ENCODE data around the gene TOP3A. TPM values are rescaled to one million over a fixed set of nuclear protein-coding genes. Genes with fewer than 3 reads are reported as not detected.

The TOP3A gene
- total RNA-seq, 2 donors from 2014 or later: 27.2 to 45.4 TPM

GRCh38 chr17:18323007-18323406 lies 8.2 kb upstream of the TOP3A start:
- H3K4me3 ChIP-seq: no peak overlapping the region
- intact Hi-C loops (cut with DNase I): no loop called here
- peaks cover 4% of the 10 kb centered on the region for H3K36me3 ChIP-seq

GRCh38 chr17:18322522-18322921 lies 7.7 kb upstream of the TOP3A start:
- Histone ChIP-seq H3K27ac (no peak overlapping the region), H3K27me3 (no peaks in the 10 kb centered on the region), H3K9me3 (no peaks in the 10 kb centered on the region), H3K4me1 (peaks cover 22% of the 10 kb centered on the region), H3K9ac (ENCODE audit: low read depth in 2 of 2, low read length in 2 of 2) (no peak overlapping the region), H3K36me3 (peaks cover 8% of the 10 kb centered on the region), H3K4me3 (no peak overlapping the region)
- no peak for DNase-seq
- intact Hi-C loops (cut with DNase I): no loop called here
- TF ChIP-seq CTCF (IDR thresholded peaks at IDR 0.05): no peak

More at GRCh38 chr17:18323007-18323406, 8.2 kb upstream of the TOP3A start:
- H3K27ac ChIP-seq: no peak overlapping the region
- H3K9ac ChIP-seq (ENCODE audit: low read depth in 2 of 2, low read length in 2 of 2): no peak overlapping the region
- H3K4me1 ChIP-seq: peaks cover 17% of the 10 kb centered on the region
- DNase-seq: no peak
- no peaks in the 10 kb centered on the region for H3K27me3 ChIP-seq
- no peak for TF ChIP-seq CTCF (IDR thresholded peaks at IDR 0.05)
- no peaks in the 10 kb centered on the region for H3K9me3 ChIP-seq

GRCh38 chr17:18321309-18321708 lies 6.5 kb upstream of the TOP3A start:
- H3K36me3 ChIP-seq: peaks cover 8% of the 10 kb centered on the region
- H3K27me3 ChIP-seq: no peaks in the 10 kb centered on the region
- no peak overlapping the region for H3K9ac ChIP-seq (ENCODE audit: low read depth in 2 of 2, low read length in 2 of 2)
- H3K4me1 ChIP-seq: peaks cover 30% of the 10 kb centered on the region
- H3K27ac ChIP-seq: no peak overlapping the region
- intact Hi-C loops (cut with DNase I): no loop called here
- no peak for DNase-seq
- H3K4me3 ChIP-seq: no peak overlapping the region
- no peaks in the 10 kb centered on the region for H3K9me3 ChIP-seq
- no peak for TF ChIP-seq CTCF (IDR thresholded peaks at IDR 0.05)

- no peak for TF ChIP-seq CTCF (IDR thresholded peaks at IDR 0.05)
- Histone ChIP-seq H3K9ac (ENCODE audit: low read depth in 2 of 2, low read length in 2 of 2) (no peak overlapping the region), H3K27me3 (no peaks in the 10 kb centered on the region), H3K9me3 (no peaks in the 10 kb centered on the region), H3K27ac (no peak overlapping the region), H3K4me3 (no peak overlapping the region), H3K4me1 (peaks cover 37% of the 10 kb centered on the region), H3K36me3 (peaks cover 8% of the 10 kb centered on the region)
- intact Hi-C loops (cut with DNase I): no loop called here
- no peak for DNase-seq
Measured at GRCh38 chr17:18320301-18320700, 5.5 kb upstream of the TOP3A start.

- Histone ChIP-seq H3K4me1 (peaks cover 37% of the 10 kb centered on the region), H3K9ac (ENCODE audit: low read depth in 2 of 2, low read length in 2 of 2) (no peak overlapping the region), H3K36me3 (peaks cover 8% of the 10 kb centered on the region), H3K27me3 (no peaks in the 10 kb centered on the region), H3K4me3 (no peak overlapping the region), H3K27ac (no peak overlapping the region), H3K9me3 (no peaks in the 10 kb centered on the region)
- no peak for TF ChIP-seq CTCF (IDR thresholded peaks at IDR 0.05)
- DNase-seq: no peak
- intact Hi-C loops (cut with DNase I): loop anchor here (5.0 kb wide), 1 partner anchor 72 kb away; no protein-coding TSS in a partner anchor
Measured at GRCh38 chr17:18319604-18320256, 4.9 kb upstream of the TOP3A start.
